HEK293 (cell line): ENCODE data around the gene RNF123.

ENCODE experiments used
- CTCF ChIA-PET: fragments of 350-600 bp; formaldehyde crosslinking; extraction: SDS; loops from one replicate; lab custom pipeline; 2021; ENCODE audit warnings: antibody characterized with exemption; lab: Yijun Ruan, JAX
- POLR2A ChIA-PET: fragments of 300-600 bp; formaldehyde crosslinking; extraction: SDS; loops from one replicate; lab custom pipeline; 2020; ENCODE audit warnings: antibody characterized with exemption, inconsistent platforms; lab: Yijun Ruan, JAX
- H3K27ac ChIP-seq: fragments of 200-500 bp; sonication (Bioruptor generic); 2 replicates; pipeline ENCODE4 v1.5.1; 2014; ENCODE audit warnings: low read depth, low read length, control low read depth, inconsistent platforms; ENCODE audit errors: extremely low read depth
- H3K36me3 ChIP-seq, 2 experiments: fragments of 200-500 bp in 1 of 2; sonication (Bioruptor generic) in 1 of 2; 1 replicate in 1 of 2; 2 replicates in 1 of 2; pipeline ENCODE4 v1.5.1; 2014 to 2017; ENCODE audit warnings: inconsistent platforms in 2 of 2, low read length in 2 of 2; ENCODE audit not compliant: control insufficient read depth in 2 of 2, insufficient read depth in 1 of 2
- H3K4me1 ChIP-seq: fragments of 200-500 bp; sonication (Bioruptor generic); 2 replicates; pipeline ENCODE4 v1.5.1; 2014; ENCODE audit warnings: mild to moderate bottlenecking, low read length, inconsistent platforms; ENCODE audit not compliant: control insufficient read depth, insufficient read depth
- H3K4me3 ChIP-seq: 2 replicates; pipeline ENCODE4 v1.5.1; 2011; ENCODE audit warnings: low read depth, mild to moderate bottlenecking, control low read depth, low read length, moderate library complexity
- H3K9me3 ChIP-seq: fragments of 200-500 bp; sonication (Bioruptor generic); 2 replicates; pipeline ENCODE4 v1.5.1; 2014; ENCODE audit warnings: low read depth, low read length, inconsistent platforms; ENCODE audit not compliant: control insufficient read depth, insufficient read depth
- ATF2 ChIP-seq: fragments of 450-650 bp; formaldehyde crosslinking; IDR thresholded peaks from 2 replicates; pipeline ENCODE4 v1.5.1; 2016; ENCODE audit warnings: missing biosample characterization, missing genetic modification characterization, low read depth
- HOXC10 ChIP-seq: sonication (generic); formaldehyde crosslinking; IDR thresholded peaks from 2 replicates; pipeline ENCODE4 v1.8.1; 2023; ENCODE audit warnings: mild to moderate bottlenecking, missing genetic modification reagents
- RBAK ChIP-seq: fragments of 450-650 bp; formaldehyde crosslinking; IDR thresholded peaks from 2 replicates; pipeline ENCODE4 v1.5.1; 2016; ENCODE audit warnings: missing biosample characterization, missing genetic modification characterization
- SALL2 ChIP-seq: fragments of 450-650 bp; formaldehyde crosslinking; IDR thresholded peaks from 2 replicates; pipeline ENCODE4 v1.5.0; 2017; ENCODE audit warnings: missing biosample characterization, mild to moderate bottlenecking, missing genetic modification characterization, borderline replicate concordance
- ZBTB11 ChIP-seq: fragments of 450-650 bp; formaldehyde crosslinking; conservative IDR thresholded peaks from 2 replicates; pipeline ENCODE4 v1.5.1; 2016; ENCODE audit warnings: low read depth, missing biosample characterization, missing genetic modification characterization
- ZNF157 ChIP-seq: fragments of 450-650 bp; formaldehyde crosslinking; IDR thresholded peaks from 2 replicates; pipeline ENCODE4 v1.5.1; 2016; ENCODE audit warnings: missing biosample characterization, missing genetic modification characterization
- ZNF16 ChIP-seq: fragments of 450-650 bp; formaldehyde crosslinking; IDR thresholded peaks from 2 replicates; pipeline ENCODE4 v1.5.1; 2016; ENCODE audit warnings: low read depth, missing biosample characterization, missing genetic modification characterization
- ZNF202 ChIP-seq: fragments of 450-650 bp; formaldehyde crosslinking; IDR thresholded peaks from 2 replicates; pipeline ENCODE4 v1.5.1; 2016; ENCODE audit warnings: missing biosample characterization, missing genetic modification characterization, borderline replicate concordance
- ZNF211 ChIP-seq: fragments of 450-650 bp; formaldehyde crosslinking; IDR thresholded peaks from 2 replicates; pipeline ENCODE4 v1.5.1; 2016; ENCODE audit warnings: low read depth, missing biosample characterization, missing genetic modification characterization
- ZNF221 ChIP-seq: fragments of 450-650 bp; formaldehyde crosslinking; IDR thresholded peaks from 2 replicates; pipeline ENCODE4 v1.5.1; 2017; ENCODE audit warnings: missing biosample characterization, missing genetic modification characterization, borderline replicate concordance
- ZNF23 ChIP-seq: fragments of 450-650 bp; formaldehyde crosslinking; IDR thresholded peaks from 2 replicates; pipeline ENCODE4 v1.5.1; 2016; ENCODE audit warnings: missing biosample characterization, missing genetic modification characterization, borderline replicate concordance
- ZNF248 ChIP-seq: fragments of 450-650 bp; formaldehyde crosslinking; IDR thresholded peaks from 2 replicates; pipeline ENCODE4 v1.5.1; 2017; ENCODE audit warnings: missing biosample characterization, missing genetic modification characterization
- ZNF292 ChIP-seq: fragments of 450-650 bp; formaldehyde crosslinking; IDR thresholded peaks from 2 replicates; pipeline ENCODE4 v1.5.1; 2016; ENCODE audit warnings: low read depth, missing biosample characterization, missing genetic modification characterization, borderline replicate concordance
- ZNF48 ChIP-seq: fragments of 450-650 bp; formaldehyde crosslinking; IDR thresholded peaks from 2 replicates; pipeline ENCODE4 v1.5.1; 2016; ENCODE audit warnings: missing biosample characterization, missing genetic modification characterization
- ZNF513 ChIP-seq: fragments of 450-650 bp; IDR thresholded peaks from 2 replicates; pipeline ENCODE4 v1.5.1; 2018; ENCODE audit warnings: missing biosample characterization, missing genetic modification characterization
- ZNF768 ChIP-seq: fragments of 450-650 bp; formaldehyde crosslinking; IDR thresholded peaks from 2 replicates; pipeline ENCODE4 v1.5.1; 2018; ENCODE audit warnings: missing biosample characterization, mild to moderate bottlenecking, missing genetic modification characterization
- ZNF792 ChIP-seq: fragments of 450-650 bp; formaldehyde crosslinking; IDR thresholded peaks from 2 replicates; pipeline ENCODE4 v1.5.1; 2016; ENCODE audit warnings: missing biosample characterization, missing genetic modification characterization
- TF ChIP-seq, protein P1 (sequence below): fragments of 450-650 bp; formaldehyde crosslinking; IDR thresholded peaks from 2 replicates; pipeline ENCODE4 v1.5.1; 2017; ENCODE audit warnings: missing biosample characterization, mild to moderate bottlenecking, missing genetic modification characterization, moderate library complexity
- TF ChIP-seq, protein P2 (sequence below): fragments of 450-650 bp; formaldehyde crosslinking; IDR thresholded peaks from 2 replicates; pipeline ENCODE4 v1.5.1; 2016; ENCODE audit warnings: missing biosample characterization, missing genetic modification characterization

Gene RNF123

DNA sequence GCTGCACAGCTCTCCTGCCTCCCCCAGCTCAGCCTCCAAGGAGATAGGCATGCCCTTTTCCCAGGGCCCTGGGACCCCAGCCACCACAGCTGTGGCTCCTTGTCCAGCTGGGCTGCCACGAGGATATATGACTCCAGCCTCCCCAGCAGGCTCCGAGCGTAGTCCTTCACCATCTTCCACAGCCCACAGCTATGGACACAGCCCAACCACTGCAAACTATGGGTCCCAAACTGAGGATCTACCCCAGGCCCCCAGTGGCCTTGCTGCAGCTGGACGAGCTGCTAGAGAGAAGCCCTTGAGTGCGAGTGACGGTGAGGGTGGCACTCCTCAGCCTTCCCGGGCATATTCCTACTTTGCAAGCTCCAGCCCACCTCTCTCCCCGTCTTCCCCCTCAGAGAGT lies 35.7 kb upstream of the RNF123 start:
- POLR2A ChIA-PET: no interaction called here
- TF ChIP-seq, protein P1, sequence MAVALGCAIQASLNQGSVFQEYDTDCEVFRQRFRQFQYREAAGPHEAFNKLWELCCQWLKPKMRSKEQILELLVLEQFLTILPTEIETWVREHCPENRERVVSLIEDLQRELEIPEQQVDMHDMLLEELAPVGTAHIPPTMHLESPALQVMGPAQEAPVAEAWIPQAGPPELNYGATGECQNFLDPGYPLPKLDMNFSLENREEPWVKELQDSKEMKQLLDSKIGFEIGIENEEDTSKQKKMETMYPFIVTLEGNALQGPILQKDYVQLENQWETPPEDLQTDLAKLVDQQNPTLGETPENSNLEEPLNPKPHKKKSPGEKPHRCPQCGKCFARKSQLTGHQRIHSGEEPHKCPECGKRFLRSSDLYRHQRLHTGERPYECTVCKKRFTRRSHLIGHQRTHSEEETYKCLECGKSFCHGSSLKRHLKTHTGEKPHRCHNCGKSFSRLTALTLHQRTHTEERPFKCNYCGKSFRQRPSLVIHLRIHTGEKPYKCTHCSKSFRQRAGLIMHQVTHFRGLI (tag by site-specific recombination): peak; percentile 92
- TF ChIP-seq, protein P2, sequence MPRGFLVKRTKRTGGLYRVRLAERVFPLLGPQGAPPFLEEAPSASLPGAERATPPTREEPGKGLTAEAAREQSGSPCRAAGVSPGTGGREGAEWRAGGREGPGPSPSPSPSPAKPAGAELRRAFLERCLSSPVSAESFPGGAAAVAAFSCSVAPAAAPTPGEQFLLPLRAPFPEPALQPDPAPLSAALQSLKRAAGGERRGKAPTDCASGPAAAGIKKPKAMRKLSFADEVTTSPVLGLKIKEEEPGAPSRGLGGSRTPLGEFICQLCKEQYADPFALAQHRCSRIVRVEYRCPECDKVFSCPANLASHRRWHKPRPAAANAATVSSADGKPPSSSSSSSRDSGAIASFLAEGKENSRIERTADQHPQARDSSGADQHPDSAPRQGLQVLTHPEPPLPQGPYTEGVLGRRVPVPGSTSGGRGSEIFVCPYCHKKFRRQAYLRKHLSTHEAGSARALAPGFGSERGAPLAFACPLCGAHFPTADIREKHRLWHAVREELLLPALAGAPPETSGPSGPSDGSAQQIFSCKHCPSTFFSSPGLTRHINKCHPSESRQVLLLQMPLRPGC (tag by site-specific recombination): no peak
- TF ChIP-seq ZNF48 (tag by site-specific recombination): no peak
- no peak for TF ChIP-seq ZNF292 (tag by site-specific recombination)
- CTCF ChIA-PET: no interaction called here
- Histone ChIP-seq H3K4me3 (no peak overlapping the region), H3K27ac (no peak overlapping the region), H3K4me1 (no peaks in the 10 kb centered on the region), H3K9me3 (no peaks in the 10 kb centered on the region), H3K36me3 (no peaks in the 10 kb centered on the region)

GRCh38 chr3:49654176-49654825 lies 35.1 kb upstream of the RNF123 start:
- H3K9me3 ChIP-seq: no peaks in the 10 kb centered on the region
- H3K4me3 ChIP-seq: no peak overlapping the region
- no peaks in the 10 kb centered on the region for H3K36me3 ChIP-seq
- POLR2A ChIA-PET: no interaction called here
- CTCF ChIA-PET: no interaction called here
- no peak overlapping the region for H3K27ac ChIP-seq
- TF ChIP-seq HOXC10 (CRISPR knock-in tag): no peak
- TF ChIP-seq ZNF513: no peak
- TF ChIP-seq ZNF768 (tag by site-specific recombination): no peak
- TF ChIP-seq ZNF23 (tag by site-specific recombination): no peak
- TF ChIP-seq ZNF16: no peak
- no peak for TF ChIP-seq ZNF202 (tag by site-specific recombination)
- no peak for TF ChIP-seq SALL2
- TF ChIP-seq ZBTB11: no peak
- no peak for TF ChIP-seq RBAK (tag by site-specific recombination)
- TF ChIP-seq ZNF157: no peak
- no peak for TF ChIP-seq ZNF221 (tag by site-specific recombination)
- no peak for TF ChIP-seq ZNF211 (tag by site-specific recombination)
- no peak for TF ChIP-seq ZNF792 (tag by site-specific recombination)
- TF ChIP-seq ATF2 (tag by site-specific recombination): no peak
- no peak for TF ChIP-seq ZNF248
- TF ChIP-seq, all 188 proteins: peak for 0
- H3K4me1 ChIP-seq: no peaks in the 10 kb centered on the region
